Measurements from ENCODE around the gene SOCS4.

DNA sequence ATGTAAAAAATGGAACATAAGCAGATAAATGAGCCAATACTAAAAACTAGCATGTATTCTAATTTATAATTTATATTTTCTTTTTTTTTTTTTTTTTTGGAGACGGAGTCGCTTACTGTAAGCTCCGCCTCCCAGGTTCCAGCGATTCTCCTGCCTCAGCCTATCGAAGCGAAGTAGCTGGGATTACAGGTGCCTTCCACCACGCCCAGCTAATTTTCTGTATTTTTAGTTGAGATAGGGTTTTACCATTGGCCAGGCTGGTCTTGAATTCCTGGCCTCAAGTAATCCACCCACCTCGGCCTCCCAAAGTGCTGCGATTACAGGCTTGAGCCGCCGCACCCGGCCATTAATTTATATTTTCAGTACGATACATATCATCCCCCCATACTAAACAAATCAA, 27.1 kb downstream of the SOCS4 start:
- TF ChIP-seq, protein P1, sequence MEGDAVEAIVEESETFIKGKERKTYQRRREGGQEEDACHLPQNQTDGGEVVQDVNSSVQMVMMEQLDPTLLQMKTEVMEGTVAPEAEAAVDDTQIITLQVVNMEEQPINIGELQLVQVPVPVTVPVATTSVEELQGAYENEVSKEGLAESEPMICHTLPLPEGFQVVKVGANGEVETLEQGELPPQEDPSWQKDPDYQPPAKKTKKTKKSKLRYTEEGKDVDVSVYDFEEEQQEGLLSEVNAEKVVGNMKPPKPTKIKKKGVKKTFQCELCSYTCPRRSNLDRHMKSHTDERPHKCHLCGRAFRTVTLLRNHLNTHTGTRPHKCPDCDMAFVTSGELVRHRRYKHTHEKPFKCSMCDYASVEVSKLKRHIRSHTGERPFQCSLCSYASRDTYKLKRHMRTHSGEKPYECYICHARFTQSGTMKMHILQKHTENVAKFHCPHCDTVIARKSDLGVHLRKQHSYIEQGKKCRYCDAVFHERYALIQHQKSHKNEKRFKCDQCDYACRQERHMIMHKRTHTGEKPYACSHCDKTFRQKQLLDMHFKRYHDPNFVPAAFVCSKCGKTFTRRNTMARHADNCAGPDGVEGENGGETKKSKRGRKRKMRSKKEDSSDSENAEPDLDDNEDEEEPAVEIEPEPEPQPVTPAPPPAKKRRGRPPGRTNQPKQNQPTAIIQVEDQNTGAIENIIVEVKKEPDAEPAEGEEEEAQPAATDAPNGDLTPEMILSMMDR (IDR thresholded peaks at IDR 0.05; ENCODE audit: low read depth, low read length, poor library complexity, severe bottlenecking), result no peak
- no peak for TF ChIP-seq EZH2phosphoT487 (IDR thresholded peaks at IDR 0.05; ENCODE audit: borderline replicate concordance, low read length)
